Left renal cortex interstitium (tissue), 4 donors: ENCODE data around the gene CYBB. TPM values are rescaled to one million over a fixed set of nuclear protein-coding genes. Genes with fewer than 3 reads are reported as not detected.

ENCODE experiments used
- DNase-seq, 4 donors: peaks; one replicate each; pipeline ENCODE4 v3.0.0-alpha.2; 2013; ENCODE audit warnings: low read depth in 4 of 4, low spot score in 2 of 4, missing footprints in 1 of 4
- polyA plus RNA-seq, 4 donors: library from polyadenylated mRNA; unstranded; fragments of 120-200 nt; gene quantifications; one replicate each; pipeline ENCODE4 v1.2.1, GENCODE V29; 2013; ENCODE audit not compliant: insufficient read length in 4 of 4

Gene CYBB
- polyA plus RNA-seq, 4 donors, result 7.1 to 13.0 (median 11.5) TPM

DNA sequence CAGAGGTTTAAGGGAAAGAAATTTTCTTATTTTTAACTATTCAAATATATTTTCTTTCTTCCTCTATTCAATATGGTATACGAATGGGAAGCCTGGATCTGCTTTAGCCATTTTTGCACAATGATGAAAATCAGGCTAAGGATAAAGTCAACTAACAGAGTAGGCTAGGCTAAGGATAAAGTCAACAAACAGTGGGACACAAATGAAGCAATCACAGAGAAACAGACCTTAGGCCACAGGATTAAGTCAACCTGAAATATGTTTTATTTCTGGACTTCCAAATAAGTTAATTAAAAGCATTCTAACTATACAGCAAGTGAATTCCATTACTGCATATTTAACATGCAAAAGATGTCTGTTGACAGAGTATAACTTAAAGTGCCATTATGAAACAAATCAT lies 50.5 kb downstream of the CYBB start:
- DNase-seq, result no peak

DNA sequence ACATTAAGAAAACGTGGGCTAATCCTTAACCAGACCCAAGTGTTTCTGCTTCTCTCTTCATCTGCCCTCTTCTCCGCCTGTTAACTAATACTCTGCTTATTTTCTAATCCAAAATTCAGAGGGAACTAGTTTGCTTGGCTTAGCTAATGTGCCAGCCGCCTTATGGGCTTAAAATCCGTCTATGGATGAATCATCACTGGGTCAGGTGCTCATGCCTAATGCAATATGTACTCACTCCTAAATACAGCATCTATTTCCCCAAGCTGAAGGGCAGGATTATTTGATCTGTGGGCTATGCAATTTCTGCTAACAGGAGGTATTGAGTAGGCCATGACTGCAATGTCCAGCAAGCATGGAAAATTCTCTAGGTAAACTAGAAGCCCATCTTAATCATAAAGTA lies 55.1 kb downstream of the CYBB start:
- no peak for DNase-seq

DNA sequence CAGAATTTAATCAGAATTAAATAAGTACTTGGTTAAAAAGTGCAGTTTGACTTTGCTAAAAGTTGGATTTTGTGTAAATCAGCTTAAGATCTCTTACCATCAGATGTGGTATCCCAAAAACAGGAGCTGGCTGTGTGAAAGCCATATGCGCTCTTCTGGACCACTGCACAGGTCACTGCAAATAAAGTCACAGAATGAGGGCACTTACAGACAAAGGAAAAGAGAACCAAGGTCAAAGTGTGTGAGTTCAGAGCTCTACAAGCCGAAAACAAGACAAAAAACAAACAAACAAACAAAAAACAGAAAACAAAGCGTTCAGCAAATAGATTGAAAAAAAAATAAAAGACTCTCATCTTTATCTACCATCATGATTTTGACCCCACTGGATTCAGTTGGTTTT lies 61.1 kb downstream of the CYBB start:
- no peak for DNase-seq

DNA sequence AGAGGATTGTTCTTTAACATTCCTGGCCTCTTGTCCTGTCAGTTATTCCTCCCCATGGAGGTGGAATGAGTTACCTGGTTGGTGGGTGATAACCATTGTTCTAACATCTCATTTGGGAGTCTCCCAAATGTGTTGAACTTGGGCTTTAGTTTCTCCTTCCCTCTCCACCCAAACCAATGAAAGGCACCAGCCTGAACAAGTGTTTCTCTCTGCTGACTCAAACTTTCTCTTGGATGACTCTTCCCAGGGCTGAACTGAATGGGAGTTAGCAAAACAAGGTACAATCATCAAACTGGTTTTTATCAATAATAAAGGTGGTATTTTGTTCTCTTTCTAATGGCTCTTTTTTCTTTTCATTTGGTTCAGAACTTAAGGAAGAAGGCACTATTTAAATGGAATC lies 64.8 kb downstream of the CYBB start:
- no peak for DNase-seq

DNA sequence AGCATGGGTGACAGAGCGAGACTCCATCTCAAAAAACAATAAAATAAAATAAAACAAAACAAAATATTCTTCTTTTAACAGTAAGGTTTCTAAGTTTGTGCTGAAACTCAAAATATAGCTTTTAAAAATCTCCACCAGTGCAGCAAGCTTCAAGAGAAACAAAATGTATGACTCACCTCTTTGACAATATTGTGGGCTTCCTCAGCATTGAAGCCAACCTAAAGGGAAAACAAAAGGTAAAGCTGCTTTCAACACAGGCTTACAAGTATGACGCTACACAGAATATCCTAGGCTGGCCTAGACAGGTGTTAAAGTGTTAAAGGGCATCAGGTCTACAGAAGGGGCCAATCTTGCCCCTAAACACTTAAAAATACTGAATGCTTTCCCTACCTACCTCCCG lies 66.3 kb downstream of the CYBB start:
- DNase-seq, result no peak

DNA sequence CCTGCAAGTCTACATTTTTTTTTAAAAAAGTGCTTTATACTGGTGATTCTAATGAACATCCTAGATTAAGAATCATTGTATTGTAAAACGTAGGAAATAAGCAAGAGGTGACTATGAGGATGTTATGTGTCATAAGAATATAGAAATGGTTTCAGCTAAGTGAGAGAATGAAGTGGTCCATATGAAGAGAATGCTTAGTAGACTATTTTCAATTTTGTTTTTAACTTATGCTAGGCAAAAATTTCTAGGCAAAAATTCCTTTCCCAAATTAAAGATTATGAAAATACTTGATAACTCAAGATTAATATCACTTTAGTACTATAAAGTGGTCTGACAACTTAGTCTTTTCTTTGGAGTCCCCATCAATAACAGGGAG lies 66.7 kb downstream of the CYBB start:
- no peak for DNase-seq

DNA sequence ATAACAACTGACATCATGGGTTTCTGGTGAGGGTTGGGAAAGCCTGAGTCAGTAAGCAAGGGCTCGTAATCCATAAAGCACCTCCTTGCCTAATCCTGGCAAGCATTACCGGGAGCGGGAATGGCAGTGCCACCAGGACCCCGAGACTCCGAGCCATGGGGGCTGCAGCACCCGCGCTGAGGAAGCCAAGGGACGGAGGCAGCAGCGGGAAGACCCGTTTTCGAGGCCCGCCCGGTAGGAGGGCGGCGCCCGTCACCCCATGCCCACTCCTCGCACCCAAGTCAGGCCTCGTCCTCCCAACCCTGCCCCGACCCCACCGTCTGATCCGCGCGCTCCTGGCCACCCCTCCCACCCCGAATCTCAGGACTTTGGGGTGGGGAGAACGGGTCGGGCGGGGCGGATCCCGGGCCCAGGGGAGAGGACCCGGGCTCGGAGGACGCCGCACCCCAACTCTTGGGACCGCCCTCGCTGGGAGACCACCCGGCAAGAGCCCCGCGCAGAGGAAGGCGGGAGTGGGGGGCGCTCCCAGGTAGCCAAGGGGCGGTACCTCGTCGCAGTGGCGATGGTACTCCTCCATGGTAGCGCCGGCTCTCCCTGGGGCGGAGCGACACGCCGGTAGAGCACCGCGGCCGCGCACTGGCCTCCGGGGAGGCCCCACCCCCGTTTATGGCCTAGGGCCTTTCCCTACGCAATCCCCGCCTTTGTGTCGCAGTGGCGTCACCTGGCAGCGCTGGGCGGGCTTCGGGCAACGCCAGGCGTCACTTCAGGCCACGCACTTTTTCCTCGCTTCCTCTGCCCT lies 67.3 kb downstream of the CYBB start, which contains the start of gene DYNLT3:
Gene DYNLT3, minus strand, starts transcription at position 638 of the 799 bp plus-strand sequence. Its CDS starts 61 bp downstream, at position 577.
- DNase-seq, result peak in 3 of 4 donors; percentile 49 to 55 (median 52)

DNA sequence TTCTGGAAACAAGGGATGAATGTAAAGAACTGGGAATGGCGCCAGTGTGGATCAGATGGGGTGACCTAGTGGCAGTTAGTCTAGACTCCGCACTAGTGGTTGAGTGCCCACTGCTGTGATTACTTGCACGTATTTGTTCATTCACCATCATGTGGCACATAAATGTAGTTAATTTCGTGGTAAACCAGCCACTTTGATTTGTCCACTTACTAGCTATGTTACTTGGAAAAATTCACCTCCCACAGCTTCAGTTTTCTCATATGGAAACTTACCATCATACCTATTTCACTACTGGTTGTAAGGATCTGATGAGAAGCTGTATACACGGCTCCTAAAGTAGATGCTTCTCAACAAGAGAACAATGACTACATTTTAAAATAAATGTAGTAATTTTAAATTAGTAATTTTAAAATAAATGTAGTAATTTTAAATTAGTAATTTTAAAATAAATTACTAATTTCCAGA lies 67.9 kb downstream of the CYBB start:
- DNase-seq, result no peak

DNA sequence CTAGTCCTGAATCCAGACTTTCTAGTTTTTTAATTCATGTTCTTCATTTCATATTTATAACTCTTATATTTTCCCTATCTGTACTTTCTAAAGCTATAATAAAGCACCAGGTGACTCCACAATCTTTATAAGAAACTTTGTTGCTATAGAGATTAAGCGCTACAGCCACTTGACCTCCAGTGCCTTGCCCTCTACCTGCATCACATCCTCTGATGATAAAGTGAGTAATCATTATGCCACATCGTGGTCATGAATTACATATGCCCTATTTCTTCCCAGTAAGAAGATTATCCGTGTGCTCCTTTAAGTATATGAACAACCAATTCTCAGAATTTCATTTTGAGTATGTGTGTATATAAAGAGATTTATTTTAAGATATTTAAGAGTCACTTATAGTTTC lies 74.3 kb downstream of the CYBB start:
- DNase-seq, result no peak

DNA sequence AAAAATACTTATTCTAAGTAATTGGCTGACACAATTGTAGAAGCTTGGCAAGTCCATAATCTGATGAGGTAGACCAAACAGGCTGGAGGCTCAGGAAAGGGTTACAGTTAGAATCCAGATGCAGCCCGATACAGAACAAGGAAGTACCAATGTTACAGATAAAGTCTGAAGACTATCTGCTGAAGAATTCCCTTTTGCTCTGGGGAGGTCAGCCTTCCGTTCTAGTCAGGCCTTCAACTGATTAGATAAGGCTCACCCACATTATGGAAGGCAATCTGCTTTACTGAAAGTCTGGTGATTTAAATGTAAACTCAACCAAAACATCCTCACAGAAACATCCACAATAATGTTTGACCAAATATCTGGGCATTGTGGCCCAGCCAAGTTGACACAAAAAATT lies 74.9 kb downstream of the CYBB start:
- no peak for DNase-seq

DNA sequence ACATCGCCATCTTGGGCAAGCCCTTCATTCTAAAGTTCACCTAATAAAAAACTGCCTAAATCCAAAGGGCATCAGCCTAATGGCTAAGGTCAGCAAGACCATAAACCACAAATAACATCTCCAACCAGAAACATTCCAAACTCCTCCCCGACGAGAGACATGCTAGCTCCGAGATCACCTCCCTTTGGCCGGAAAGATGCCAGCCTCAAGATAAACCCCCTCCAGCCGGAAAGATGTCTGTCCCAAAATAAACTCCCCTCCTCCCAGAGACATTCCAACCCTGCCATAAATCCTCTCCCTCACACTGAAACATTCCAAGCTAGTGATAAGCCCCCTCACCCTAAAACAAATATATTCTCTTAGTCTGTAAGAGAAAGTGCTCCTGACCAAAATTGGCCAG lies 80.9 kb downstream of the CYBB start:
- DNase-seq, result no peak

DNA sequence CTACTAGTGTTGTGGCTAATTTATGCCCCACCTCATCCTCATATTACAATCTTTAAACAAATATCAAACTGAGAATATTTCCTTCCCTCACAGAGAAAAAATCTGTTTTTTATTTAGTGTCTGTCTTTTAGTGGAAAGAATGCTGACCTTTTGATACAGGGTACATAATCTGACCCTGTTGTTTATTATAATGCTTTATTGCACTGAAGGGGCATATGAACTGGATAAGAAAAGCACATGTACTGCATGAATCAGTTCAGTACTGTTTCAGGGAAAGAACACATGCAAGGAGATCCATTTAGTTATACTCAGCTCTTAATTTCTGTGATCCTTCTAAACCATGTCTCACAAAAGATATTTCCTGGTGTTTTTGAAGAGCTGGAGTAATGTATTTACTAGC lies 83.0 kb downstream of the CYBB start:
- no peak for DNase-seq

Other genes starting within 250 kb of the CYBB start
- gene LANCL3, start 208.4 kb upstream of the CYBB start, polyA plus RNA-seq, result under 1 TPM; 0.14 to 0.22 (median 0.17) TPM
- 1 to 10 TPM; 1.1 to 1.8 (median 1.2) TPM for gene XK, start 94.3 kb upstream of the CYBB start, polyA plus RNA-seq
- 10 to 100 TPM; 31.5 to 47.7 (median 39.4) TPM for gene DYNLT3, start 67.5 kb downstream of the CYBB start, polyA plus RNA-seq
- gene SYTL5, start 226.5 kb downstream of the CYBB start, polyA plus RNA-seq, result 1 to 10 TPM; 2.0 to 3.7 (median 3.0) TPM